Activated naive CD8-positive, alpha-beta T cell treated with anti-CD3 and anti-CD28 coated beads, Interleukin-2, amount 50 U/mL, for 24 hours (primary cell): ENCODE measurements around the gene MYEOV.

Experiments used
- ATAC-seq: fragments of 150-1000 bp; cut with Tn5 transposase; one replicate; pipeline ENCODE4 v1.10.0; 2021
- DNase-seq: peaks from one replicate; pipeline ENCODE4 v3.0.0; 2021
- H3K27ac Mint-ChIP-seq: one replicate; pipeline ENCODE4 v1.8.0; 2021; ENCODE audit warnings: mild to moderate bottlenecking, mixed read lengths
- H3K27me3 Mint-ChIP-seq: one replicate; pipeline ENCODE4 v1.8.0; 2021; ENCODE audit warnings: mixed read lengths
- H3K36me3 Mint-ChIP-seq: one replicate; pipeline ENCODE4 v1.8.0; 2021; ENCODE audit warnings: low read depth, mixed read lengths
- H3K4me1 Mint-ChIP-seq: one replicate; pipeline ENCODE4 v1.8.0; 2021; ENCODE audit warnings: mixed read lengths
- H3K4me3 Mint-ChIP-seq: one replicate; pipeline ENCODE4 v1.8.0; 2021; ENCODE audit warnings: mild to moderate bottlenecking, moderate library complexity, mixed read lengths
- H3K9me3 Mint-ChIP-seq: one replicate; pipeline ENCODE4 v1.8.0; 2021; ENCODE audit warnings: mixed read lengths

MYEOV gene

DNA sequence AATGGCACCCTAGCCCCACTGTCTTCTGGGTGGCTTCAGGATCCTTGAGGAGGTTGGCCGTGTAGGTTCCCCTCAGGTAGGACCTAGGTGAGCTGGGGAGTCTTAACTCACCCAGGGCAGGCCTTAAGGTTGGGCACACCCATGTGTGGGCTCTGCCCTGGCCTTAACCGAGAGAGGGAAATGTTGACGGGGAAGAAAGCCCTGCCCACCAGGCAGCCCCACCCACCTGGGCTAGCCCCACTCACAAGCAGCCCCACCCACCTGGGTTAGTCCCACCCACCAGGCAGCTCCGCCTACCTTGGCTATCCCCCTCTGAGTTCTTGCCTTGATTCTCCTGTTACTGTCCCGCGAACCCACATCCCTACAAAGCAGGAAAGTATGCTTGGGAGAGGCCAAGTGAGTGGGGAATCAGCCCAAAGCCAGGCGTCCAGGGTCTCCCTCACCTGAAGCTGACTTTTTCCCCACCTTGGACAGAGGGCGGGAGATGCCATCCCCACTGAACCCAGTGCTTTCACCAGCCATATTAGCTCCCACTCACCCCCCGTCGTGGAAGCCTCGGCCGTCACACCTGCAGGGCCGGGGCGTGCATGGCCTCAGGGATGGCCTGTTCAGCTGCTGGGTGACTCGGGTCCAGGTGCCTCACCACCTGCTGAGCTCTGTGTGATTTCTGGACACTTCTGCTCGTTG, at the start of gene MYEOV:
TSS of gene MYEOV (plus strand) at position 337 of the 687 bp plus-strand sequence. CDS start 1,200 bp downstream, outside the sequence.
- Mint-ChIP-seq H3K27ac (no peak within 1 kb of the TSS), H3K36me3 (no peaks in the 10 kb centered on the region), H3K9me3 (no peaks in the 10 kb centered on the region), H3K4me1 (peaks cover 46% of the 10 kb centered on the region), H3K27me3 (peaks cover 2% of the 10 kb centered on the region), H3K4me3 (no peak within 1 kb of the TSS)
- DNase-seq (peak; percentile 59), ATAC-seq (no peak)

DNA sequence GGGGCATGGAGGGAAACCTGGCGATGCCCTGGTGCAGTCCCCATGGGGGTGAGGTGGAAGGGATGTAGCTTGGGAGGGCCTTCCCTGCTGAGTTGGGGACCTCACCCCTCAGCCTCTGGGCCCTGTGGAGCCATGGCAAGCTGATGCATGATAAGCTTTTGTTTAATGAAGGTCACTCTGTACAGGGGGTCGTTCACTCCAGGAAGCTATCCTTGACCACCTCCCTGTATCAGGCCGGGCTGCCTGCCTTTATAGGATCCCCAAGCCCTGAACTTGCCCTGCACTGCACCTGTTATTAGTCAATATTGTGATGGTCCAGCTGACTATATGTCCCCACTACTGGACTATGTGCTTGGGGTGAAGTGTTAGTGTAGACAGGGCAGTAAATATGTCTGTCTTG, 49.7 kb upstream of the MYEOV start:
- Mint-ChIP-seq H3K27ac (no peak overlapping the region), H3K4me3 (no peak overlapping the region), H3K9me3 (peaks cover 7% of the 10 kb centered on the region), H3K4me1 (peaks cover 23% of the 10 kb centered on the region), H3K27me3 (peaks cover 2% of the 10 kb centered on the region), H3K36me3 (peaks cover 2% of the 10 kb centered on the region)
- DNase-seq (no peak), ATAC-seq (no peak)

- no peak overlapping the region for H3K27ac Mint-ChIP-seq
Observed at GRCh38 chr11:69245041-69245440, 48.9 kb upstream of the MYEOV start.

DNA sequence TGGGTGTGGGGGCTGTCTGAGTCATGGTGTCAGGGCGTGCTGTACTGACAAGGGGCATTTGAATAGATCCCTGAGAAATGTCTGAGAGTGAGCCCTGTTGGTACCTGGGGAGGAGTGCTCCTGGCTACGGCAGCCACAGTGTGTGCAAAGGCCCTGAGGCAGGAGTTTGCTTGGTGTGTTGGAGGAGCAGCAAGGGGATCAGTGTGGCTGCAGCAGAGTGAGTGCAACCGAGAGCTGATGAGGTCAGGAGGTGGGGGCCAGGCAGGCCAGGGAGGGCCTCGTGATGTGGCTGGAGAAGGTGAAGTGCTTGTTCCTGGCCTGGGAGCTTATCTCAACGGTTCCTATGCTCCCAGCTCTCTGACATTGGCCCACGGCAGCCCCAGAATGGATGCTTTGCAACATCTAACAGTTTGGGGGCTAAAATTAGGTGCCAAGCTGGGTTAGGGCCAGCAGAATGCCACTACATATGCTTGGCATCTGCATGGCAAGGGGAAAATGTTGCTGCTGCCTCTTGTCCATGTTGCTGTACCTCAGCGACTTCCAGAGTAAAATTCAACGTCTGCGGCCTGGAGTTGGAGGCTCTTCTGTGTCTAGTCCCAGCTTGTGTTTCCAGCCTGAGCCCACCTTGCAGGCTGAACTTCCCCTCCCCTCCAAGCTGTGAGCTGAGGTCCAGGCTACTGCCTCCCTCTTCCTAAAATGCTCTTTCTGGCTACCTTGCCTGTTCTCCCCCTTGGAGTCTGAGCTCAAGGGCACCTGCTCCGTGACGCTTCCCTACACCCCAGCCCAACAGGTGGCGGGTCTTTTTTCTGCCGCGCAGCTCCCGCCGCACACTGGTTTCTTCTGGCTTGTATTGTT, 48.2 kb upstream of the MYEOV start:
- no peak overlapping the region for H3K4me3 Mint-ChIP-seq
- H3K9me3 Mint-ChIP-seq, result peaks cover 7% of the 10 kb centered on the region
- DNase-seq (no peak), ATAC-seq (no peak)
- H3K27me3 Mint-ChIP-seq, result peaks cover 5% of the 10 kb centered on the region
- no peak overlapping the region for H3K27ac Mint-ChIP-seq
- H3K36me3 Mint-ChIP-seq, result peaks cover 2% of the 10 kb centered on the region
- H3K4me1 Mint-ChIP-seq, result peaks cover 12% of the 10 kb centered on the region

More at GRCh38 chr11:69245041-69245440, 48.9 kb upstream of the MYEOV start:
- H3K27me3 Mint-ChIP-seq, result peaks cover 5% of the 10 kb centered on the region
- ATAC-seq (no peak), DNase-seq (no peak)
- peaks cover 2% of the 10 kb centered on the region for H3K36me3 Mint-ChIP-seq
- H3K4me1 Mint-ChIP-seq, result peaks cover 17% of the 10 kb centered on the region
- peaks cover 7% of the 10 kb centered on the region for H3K9me3 Mint-ChIP-seq
- no peak overlapping the region for H3K4me3 Mint-ChIP-seq

DNA sequence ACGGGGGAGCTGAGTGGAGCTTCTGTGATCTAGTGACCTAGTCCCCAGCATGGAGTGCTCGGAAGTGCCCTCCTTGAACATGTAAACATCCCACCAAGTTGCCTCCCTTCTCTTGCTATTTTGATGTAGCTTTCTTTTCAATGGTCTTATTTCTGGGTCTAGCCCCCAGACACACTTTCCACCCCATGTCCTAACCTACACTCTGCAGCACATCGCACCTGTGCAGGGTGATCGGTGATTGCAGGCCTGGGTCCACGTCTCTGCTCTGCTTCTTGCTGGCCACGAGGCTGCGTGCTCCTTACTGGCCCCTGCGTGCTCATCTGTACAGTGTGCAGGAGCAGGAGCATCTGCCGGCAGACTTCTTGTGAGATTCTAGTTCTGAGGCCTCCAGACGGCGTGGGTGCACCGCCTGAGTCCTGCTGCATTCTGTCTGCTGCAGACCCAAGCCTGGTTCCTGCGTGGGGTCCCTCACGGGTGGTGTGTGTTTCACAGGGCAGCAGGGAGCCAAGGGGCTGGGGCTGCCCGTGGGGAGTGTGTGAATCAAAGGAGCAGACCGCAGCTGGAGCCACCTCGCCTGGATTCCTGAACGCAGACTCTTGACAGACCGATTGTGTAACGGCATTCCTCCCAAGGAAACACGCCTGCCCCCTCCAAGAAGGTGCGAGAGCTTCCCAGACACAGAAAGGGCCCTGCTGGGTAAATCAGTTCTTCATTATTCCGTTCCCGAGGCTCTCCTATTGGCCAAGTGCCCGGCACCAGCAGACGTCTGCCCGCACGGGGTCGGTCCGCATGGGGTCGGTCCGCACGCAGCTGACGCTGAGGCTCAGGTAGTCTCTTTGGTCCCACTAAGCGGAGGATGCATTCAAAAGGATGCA, 44.4 kb upstream of the MYEOV start:
- ATAC-seq (no peak), DNase-seq (no peak)
- Mint-ChIP-seq H3K27ac (no peak overlapping the region), H3K4me1 (no peaks in the 10 kb centered on the region), H3K36me3 (no peaks in the 10 kb centered on the region), H3K4me3 (no peak overlapping the region), H3K27me3 (peaks cover 9% of the 10 kb centered on the region), H3K9me3 (peaks cover 5% of the 10 kb centered on the region)

GRCh38 chr11:69250186-69251056, 43.5 kb upstream of the MYEOV start:
- DNase-seq, result no peak
- H3K27me3 Mint-ChIP-seq, result peaks cover 15% of the 10 kb centered on the region
- H3K4me1 Mint-ChIP-seq, result no peaks in the 10 kb centered on the region
- H3K4me3 Mint-ChIP-seq, result no peak overlapping the region
- no peaks in the 10 kb centered on the region for H3K36me3 Mint-ChIP-seq
- H3K27ac Mint-ChIP-seq, result no peak overlapping the region
- peaks cover 5% of the 10 kb centered on the region for H3K9me3 Mint-ChIP-seq
- ATAC-seq, result no peak

DNA sequence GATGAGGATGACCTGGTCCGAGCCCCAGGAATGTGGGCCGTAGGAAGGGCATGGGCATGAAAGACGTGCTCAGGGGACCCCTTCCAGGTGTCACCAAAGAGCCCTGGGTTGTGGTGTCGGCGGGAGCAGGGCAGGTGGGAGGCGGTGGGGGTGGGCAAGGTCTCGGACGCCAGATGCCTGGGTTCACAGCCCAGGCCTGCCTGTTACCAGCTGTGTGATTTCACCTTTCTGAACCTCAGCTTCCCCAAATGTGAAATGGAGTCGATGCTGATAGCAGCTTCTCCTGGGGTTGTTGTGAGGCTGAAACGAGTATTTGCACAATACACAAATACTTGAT, 42.9 kb upstream of the MYEOV start:
- ATAC-seq, result no peak
- no peak overlapping the region for H3K27ac Mint-ChIP-seq
- DNase-seq, result no peak
- no peak overlapping the region for H3K4me3 Mint-ChIP-seq
- no peaks in the 10 kb centered on the region for H3K4me1 Mint-ChIP-seq
- H3K9me3 Mint-ChIP-seq, result peaks cover 10% of the 10 kb centered on the region
- peaks cover 2% of the 10 kb centered on the region for H3K36me3 Mint-ChIP-seq
- H3K27me3 Mint-ChIP-seq, result peaks cover 16% of the 10 kb centered on the region

DNA sequence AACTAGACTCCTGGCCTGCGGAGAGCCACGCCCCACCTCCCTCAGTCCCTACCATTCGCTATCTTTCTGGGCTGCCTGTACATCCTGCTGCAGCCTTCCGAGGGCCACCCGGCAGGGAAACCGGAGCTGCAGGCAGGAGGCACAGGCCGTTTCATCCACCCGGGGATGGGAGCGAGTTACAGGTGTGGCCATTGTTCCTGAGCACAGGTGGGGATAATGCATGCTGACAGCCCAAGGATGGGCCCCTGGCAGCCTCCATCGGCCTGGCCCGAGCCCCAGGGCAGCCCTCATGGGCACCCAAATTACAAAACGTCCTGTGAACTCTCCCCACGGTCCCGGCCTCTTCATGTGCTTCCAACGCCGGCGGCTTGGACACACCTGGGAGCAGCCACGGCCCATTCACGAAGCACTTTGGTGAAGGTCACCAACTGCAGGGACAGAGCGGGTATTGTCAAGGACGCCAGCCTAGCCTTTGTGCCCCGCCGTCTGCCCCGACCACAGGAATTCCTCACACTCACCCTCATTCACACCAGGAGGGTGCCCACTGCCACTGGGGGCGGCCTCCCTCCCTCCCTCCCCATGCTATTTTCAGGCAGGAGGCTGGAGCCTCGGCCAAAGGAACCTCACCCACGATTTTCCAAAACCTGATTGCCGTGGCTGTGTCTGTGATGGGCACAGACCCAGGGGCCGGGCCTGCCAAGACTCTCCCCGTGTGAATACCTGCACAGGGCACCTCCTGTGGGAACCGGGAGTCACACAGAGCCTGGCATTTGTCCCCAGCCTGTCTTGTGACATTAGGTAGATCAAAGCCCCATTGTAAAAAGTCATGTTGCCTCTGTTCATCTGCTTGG, 42.1 kb upstream of the MYEOV start:
- Mint-ChIP-seq H3K36me3 (peaks cover 2% of the 10 kb centered on the region), H3K27me3 (peaks cover 21% of the 10 kb centered on the region), H3K9me3 (peaks cover 11% of the 10 kb centered on the region), H3K4me3 (no peak overlapping the region), H3K4me1 (no peaks in the 10 kb centered on the region), H3K27ac (no peak overlapping the region)
- DNase-seq (no peak), ATAC-seq (no peak)

DNA sequence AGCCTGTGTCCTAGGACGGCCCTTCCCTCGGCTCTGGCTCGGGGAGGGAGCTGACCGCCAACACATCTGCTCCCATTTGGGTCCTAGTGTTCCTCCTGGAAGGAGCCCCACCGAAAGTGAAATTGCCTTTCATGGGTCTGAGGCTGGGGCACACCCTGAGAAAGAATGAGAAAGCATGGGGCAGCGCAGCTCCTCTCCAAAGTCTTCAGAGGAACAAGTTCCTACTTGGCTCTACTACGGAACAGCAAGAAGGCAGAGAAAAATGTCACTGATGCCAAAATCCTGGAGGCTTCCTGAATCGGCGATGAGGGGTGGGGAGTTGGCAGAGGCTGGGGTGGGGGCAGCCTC, 41.5 kb upstream of the MYEOV start:
- Mint-ChIP-seq H3K36me3 (peaks cover 2% of the 10 kb centered on the region), H3K4me1 (no peaks in the 10 kb centered on the region), H3K27me3 (peaks cover 21% of the 10 kb centered on the region), H3K9me3 (peaks cover 11% of the 10 kb centered on the region), H3K27ac (no peak overlapping the region), H3K4me3 (no peak overlapping the region)
- ATAC-seq, result no peak
- DNase-seq, result no peak

- peaks cover 2% of the 10 kb centered on the region for H3K36me3 Mint-ChIP-seq
- H3K27me3 Mint-ChIP-seq, result peaks cover 21% of the 10 kb centered on the region
- no peak overlapping the region for H3K27ac Mint-ChIP-seq
- H3K9me3 Mint-ChIP-seq, result peaks cover 11% of the 10 kb centered on the region
- H3K4me3 Mint-ChIP-seq, result no peak overlapping the region
- DNase-seq, result no peak
- no peak for ATAC-seq
- H3K4me1 Mint-ChIP-seq, result no peaks in the 10 kb centered on the region
Observed at GRCh38 chr11:69253028-69253427, 40.9 kb upstream of the MYEOV start.

GRCh38 chr11:69257134-69257533, 36.8 kb upstream of the MYEOV start:
- no peaks in the 10 kb centered on the region for H3K4me1 Mint-ChIP-seq
- peaks cover 16% of the 10 kb centered on the region for H3K27me3 Mint-ChIP-seq
- H3K9me3 Mint-ChIP-seq, result peaks cover 11% of the 10 kb centered on the region
- DNase-seq, result no peak
- ATAC-seq, result no peak
- H3K27ac Mint-ChIP-seq, result no peak overlapping the region
- H3K4me3 Mint-ChIP-seq, result no peak overlapping the region
- H3K36me3 Mint-ChIP-seq, result peaks cover 2% of the 10 kb centered on the region

DNA sequence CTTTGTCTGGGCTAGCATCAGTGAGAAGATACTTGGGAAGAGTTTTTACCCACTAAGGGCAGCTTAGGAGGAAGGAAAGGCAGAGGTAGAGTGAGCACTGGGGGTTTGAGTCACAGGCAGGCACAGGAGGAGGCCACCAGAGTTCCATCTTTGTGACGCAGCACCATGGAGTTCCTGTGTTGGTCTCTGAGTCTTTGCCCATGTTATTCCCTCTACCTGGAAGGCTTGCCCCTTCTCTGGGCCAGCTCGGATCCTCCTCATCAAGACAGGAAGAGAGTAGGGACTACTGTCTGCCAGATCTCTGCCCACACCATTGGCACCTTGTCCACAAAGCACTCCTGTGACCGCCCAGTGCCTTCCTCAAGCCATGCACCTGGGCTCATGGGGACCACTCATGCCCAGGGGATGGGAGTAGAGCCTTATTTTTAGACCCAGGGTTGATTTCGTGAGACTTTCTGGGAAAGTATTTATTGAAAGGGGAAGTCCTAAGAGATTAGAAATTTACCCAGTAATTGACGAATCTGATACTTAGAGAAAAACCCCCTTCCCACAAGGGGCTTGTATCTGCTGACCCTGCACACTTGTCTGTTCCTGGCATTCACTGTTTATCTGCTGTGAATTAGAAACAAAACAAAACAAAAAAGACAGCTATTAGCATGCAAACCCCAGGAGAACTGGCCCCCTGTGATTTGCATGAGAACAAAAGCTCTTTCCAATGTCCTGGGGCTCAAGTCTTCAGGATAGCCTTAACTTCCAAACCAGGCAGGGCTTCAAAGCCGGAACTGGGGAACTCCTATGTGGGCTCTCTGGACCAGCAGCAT, 35.9 kb upstream of the MYEOV start:
- no peak overlapping the region for H3K4me3 Mint-ChIP-seq
- H3K27me3 Mint-ChIP-seq, result peaks cover 15% of the 10 kb centered on the region
- no peak for DNase-seq
- no peak overlapping the region for H3K27ac Mint-ChIP-seq
- peaks cover 11% of the 10 kb centered on the region for H3K9me3 Mint-ChIP-seq
- no peaks in the 10 kb centered on the region for H3K4me1 Mint-ChIP-seq
- H3K36me3 Mint-ChIP-seq, result peaks cover 2% of the 10 kb centered on the region
- no peak for ATAC-seq

DNA sequence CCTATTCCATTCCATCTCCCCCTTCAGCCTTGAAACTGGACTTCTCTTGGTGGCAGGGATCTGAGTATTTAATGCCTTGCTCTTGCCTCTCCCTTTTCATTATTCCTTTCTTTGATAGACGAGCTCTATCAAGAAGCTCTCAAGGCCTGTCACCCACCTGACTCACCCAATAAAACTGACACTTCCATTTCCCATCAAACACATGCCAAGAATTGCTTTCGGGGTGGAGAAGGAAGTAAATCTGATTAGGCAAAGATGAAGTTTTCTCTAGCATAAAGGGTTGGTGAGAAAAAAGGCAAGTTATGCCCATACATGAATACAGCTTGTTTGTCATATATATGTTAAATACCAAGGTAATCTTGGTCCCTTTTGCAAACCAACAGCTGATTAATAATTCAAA, 34.9 kb upstream of the MYEOV start:
- ATAC-seq, result no peak
- Mint-ChIP-seq H3K27ac (no peak overlapping the region), H3K27me3 (peaks cover 14% of the 10 kb centered on the region), H3K9me3 (peaks cover 6% of the 10 kb centered on the region), H3K4me3 (no peak overlapping the region), H3K36me3 (peaks cover 2% of the 10 kb centered on the region), H3K4me1 (no peaks in the 10 kb centered on the region)
- no peak for DNase-seq
